Measurements from ENCODE around the gene DPP6. TPM values are rescaled to one million over a fixed set of nuclear protein-coding genes. Genes with fewer than 3 reads are reported as not detected.

The DPP6 gene
- total RNA-seq, 1 experiment from 2014 or later, result not detected

GRCh38 chr7:154577141-154577873, 525.1 kb downstream of the DPP6 start:
- no peaks in the 10 kb centered on the region for H3K27me3 ChIP-seq (replicated peaks; ENCODE audit: control insufficient read depth, insufficient read depth, low read length)
- H3K27me3 Mint-ChIP-seq (ENCODE audit: insufficient read depth, unreplicated experiment), result peaks cover 14% of the 10 kb centered on the region

GRCh38 chr7:154578336-154578735, 526.1 kb downstream of the DPP6 start:
- no TSS peak for BruUV-seq (replicated peaks)
- Mint-ChIP-seq H3K4me1 (ENCODE audit: low read depth, unreplicated experiment) (no peaks in the 10 kb centered on the region), H3K36me3 (ENCODE audit: insufficient read depth, unreplicated experiment) (no peaks in the 10 kb centered on the region), H3K4me3 (ENCODE audit: unreplicated experiment) (no peak overlapping the region), H3K27me3 (ENCODE audit: insufficient read depth, unreplicated experiment) (peaks cover 17% of the 10 kb centered on the region), H3K9me3 (ENCODE audit: unreplicated experiment) (peaks cover 10% of the 10 kb centered on the region), H3K27ac (ENCODE audit: unreplicated experiment) (no peak overlapping the region)
- Histone ChIP-seq H3K36me3 (ENCODE audit: control insufficient read depth, insufficient read depth, low read length) (no peaks in the 10 kb centered on the region), H3K4me3 (ENCODE audit: low read depth, low read length) (no peak overlapping the region), H3K9me3 (no peaks in the 10 kb centered on the region; the same call in 1 of the 2 replicates), H3K4me1 (no peaks in the 10 kb centered on the region), H3K27me3 (replicated peaks; ENCODE audit: control insufficient read depth, insufficient read depth, low read length) (no peaks in the 10 kb centered on the region)
- POLR2A ChIA-PET, result no interaction called here
- DNase-seq, result no peak
- intact Hi-C loops (cut with micrococcal nuclease; ENCODE audit: unreplicated experiment), result no loop called here
- no peak for TF ChIP-seq CTCF (IDR thresholded peaks at IDR 0.05; ENCODE audit: insufficient read depth in 1 of 2, low read depth in 1 of 2, low read length in 1 of 2, severe bottlenecking in 1 of 2, unreplicated experiment in 1 of 2)
- CTCF ChIA-PET, result no interaction called here

More at GRCh38 chr7:154577141-154577873, 525.1 kb downstream of the DPP6 start:
- no peak for DNase-seq
- POLR2A ChIA-PET, result no interaction called here
- no peaks in the 10 kb centered on the region for H3K36me3 ChIP-seq (ENCODE audit: control insufficient read depth, insufficient read depth, low read length)
- Mint-ChIP-seq H3K4me3 (ENCODE audit: unreplicated experiment) (no peak overlapping the region), H3K27ac (ENCODE audit: unreplicated experiment) (no peak overlapping the region), H3K9me3 (ENCODE audit: unreplicated experiment) (peaks cover 10% of the 10 kb centered on the region), H3K4me1 (ENCODE audit: low read depth, unreplicated experiment) (no peaks in the 10 kb centered on the region), H3K36me3 (ENCODE audit: insufficient read depth, unreplicated experiment) (no peaks in the 10 kb centered on the region)
- intact Hi-C loops (cut with micrococcal nuclease; ENCODE audit: unreplicated experiment), result no loop called here
- no TSS peak for BruUV-seq (replicated peaks)
- no peak for TF ChIP-seq CTCF (IDR thresholded peaks at IDR 0.05; ENCODE audit: insufficient read depth in 1 of 2, low read depth in 1 of 2, low read length in 1 of 2, severe bottlenecking in 1 of 2, unreplicated experiment in 1 of 2)
- CTCF ChIA-PET, result no interaction called here
- H3K4me3 ChIP-seq (ENCODE audit: low read depth, low read length), result no peak overlapping the region
- no peaks in the 10 kb centered on the region; the same call in 1 of the 2 replicates for H3K9me3 ChIP-seq
- no peaks in the 10 kb centered on the region for H3K4me1 ChIP-seq

GRCh38 chr7:154579711-154580110, 527.5 kb downstream of the DPP6 start:
- no peaks in the 10 kb centered on the region for H3K36me3 ChIP-seq (ENCODE audit: control insufficient read depth, insufficient read depth, low read length)
- DNase-seq, result no peak
- no peak for TF ChIP-seq CTCF (IDR thresholded peaks at IDR 0.05; ENCODE audit: insufficient read depth in 1 of 2, low read depth in 1 of 2, low read length in 1 of 2, severe bottlenecking in 1 of 2, unreplicated experiment in 1 of 2)
- no TSS peak for BruUV-seq (replicated peaks)
- Mint-ChIP-seq H3K4me1 (ENCODE audit: low read depth, unreplicated experiment) (no peaks in the 10 kb centered on the region), H3K27ac (ENCODE audit: unreplicated experiment) (no peak overlapping the region), H3K27me3 (ENCODE audit: insufficient read depth, unreplicated experiment) (peaks cover 26% of the 10 kb centered on the region), H3K9me3 (ENCODE audit: unreplicated experiment) (peaks cover 10% of the 10 kb centered on the region), H3K36me3 (ENCODE audit: insufficient read depth, unreplicated experiment) (no peaks in the 10 kb centered on the region), H3K4me3 (ENCODE audit: unreplicated experiment) (no peak overlapping the region)
- no peaks in the 10 kb centered on the region for H3K27me3 ChIP-seq (replicated peaks; ENCODE audit: control insufficient read depth, insufficient read depth, low read length)
- intact Hi-C loops (cut with micrococcal nuclease; ENCODE audit: unreplicated experiment), result no loop called here
- POLR2A ChIA-PET, result no interaction called here
- H3K4me1 ChIP-seq, result no peaks in the 10 kb centered on the region
- no peak overlapping the region for H3K4me3 ChIP-seq (ENCODE audit: low read depth, low read length)
- CTCF ChIA-PET, result no interaction called here
- H3K9me3 ChIP-seq, result no peaks in the 10 kb centered on the region; the same call in 1 of the 2 replicates

Data from Caco-2 (cell line).